A549 (cell line): ENCODE data around the gene SDF4. TPM values are rescaled to one million over a fixed set of nuclear protein-coding genes. Genes with fewer than 3 reads are reported as not detected.

Experiments used
- ATAC-seq, 2 experiments: fragments of 200-7000 bp in 1 of 2; fragments of >200 bp in 1 of 2; cut with Nextera tagmentation in 1 of 2; cut with Tn5 transposase in 1 of 2; 3 replicates each; pipeline versions ENCODE4 v1.8.0 to v1.9.1; 2018 to 2020; ENCODE audit warnings: mild to moderate bottlenecking in 1 of 2, moderate library complexity in 1 of 2
- CTCF ChIA-PET: fragments of 300-600 bp; sonication (Branson Sonifier 250); formaldehyde crosslinking; extraction: SDS; loops from one replicate; lab custom pipeline; 2021; ENCODE audit warnings: antibody characterized with exemption, inconsistent platforms; lab: Yijun Ruan, JAX
- POLR2A ChIA-PET: fragments of 350-600 bp; formaldehyde crosslinking; extraction: SDS; loops from one replicate; lab custom pipeline; 2021; ENCODE audit warnings: antibody characterized with exemption, inconsistent platforms; lab: Yijun Ruan, JAX
- DNase-seq, 2 experiments: peaks; one replicate each; pipeline versions ENCODE4 v3.0.0 to v3.0.0-alpha.2; 2011 to 2016; ENCODE audit warnings: low read depth in 1 of 2, low spot score in 1 of 2
- FAIRE-seq: peaks from 2 replicates; lab custom pipeline; 2011; peaks lifted over from hg19 to GRCh38; lab: Jason Lieb, UNC
- H3K27ac ChIP-seq, 2 experiments: fragments of >200 bp; sonication (Bioruptor Twin); formaldehyde crosslinking; 3 replicates each; pipeline ENCODE4 v1.5.1; 2016 to 2017
- H3K4me1 ChIP-seq: fragments of >200 bp; sonication (Bioruptor Twin); formaldehyde crosslinking; 3 replicates; pipeline ENCODE4 v1.6.1; 2016
- H3K4me2 ChIP-seq: fragments of >200 bp; sonication (Bioruptor Twin); formaldehyde crosslinking; 3 replicates; pipeline ENCODE4 v1.6.1; 2016
- H3K4me3 ChIP-seq: fragments of >200 bp; sonication (Bioruptor Twin); formaldehyde crosslinking; 3 replicates; pipeline ENCODE4 v1.5.1; 2016
- H3K9me3 ChIP-seq: fragments of >200 bp; sonication (Bioruptor Twin); formaldehyde crosslinking; 3 replicates; pipeline ENCODE4 v1.6.1; 2016
- CBX2 ChIP-seq: fragments of 200-600 bp; sonication (generic); IDR thresholded peaks from 2 replicates; pipeline ENCODE4 v1.6.1; 2016; ENCODE audit warnings: low read depth, mild to moderate bottlenecking, borderline replicate concordance
- CEBPB ChIP-seq, 2 experiments: fragments of >200 bp in 1 of 2; sonication (Bioruptor Twin) in 1 of 2; formaldehyde crosslinking in 1 of 2; IDR thresholded peaks; 2 replicates each; pipeline ENCODE4 v1.6.1; 2012 to 2016
- CHD2 ChIP-seq: fragments of 150-350 bp; IDR thresholded peaks from 2 replicates; pipeline ENCODE4 v1.6.1; 2014; ENCODE audit warnings: low read length; ENCODE audit not compliant: partially characterized antibody
- CHD4 ChIP-seq: fragments of 200-600 bp; sonication (generic); IDR thresholded peaks from 2 replicates; pipeline ENCODE4 v1.6.1; 2016; ENCODE audit warnings: antibody characterized with exemption, mild to moderate bottlenecking, borderline replicate concordance
- E2F6 ChIP-seq: IDR thresholded peaks from 2 replicates; pipeline ENCODE4 v1.6.1; 2012; ENCODE audit warnings: low read depth, borderline replicate concordance
- EP300 ChIP-seq, 2 experiments: fragments of >200 bp; sonication (Bioruptor Twin); formaldehyde crosslinking; IDR thresholded peaks; 2 replicates in 1 of 2; 3 replicates in 1 of 2; pipeline ENCODE4 v1.6.1; 2016 to 2017
- FOSB ChIP-seq: fragments of 250-450 bp; sonication (Bioruptor Pico); IDR thresholded peaks from 2 replicates; pipeline ENCODE4 v1.5.0; 2020; ENCODE audit warnings: mild to moderate bottlenecking, moderate library complexity
- FOXS1 ChIP-seq: fragments of 250-450 bp; sonication (Bioruptor Pico); IDR thresholded peaks from 2 replicates; pipeline ENCODE4 v1.5.0; 2020; ENCODE audit warnings: mild to moderate bottlenecking, moderate library complexity
- GATA3 ChIP-seq: IDR thresholded peaks from 2 replicates; pipeline ENCODE4 v1.6.1; 2012; ENCODE audit warnings: borderline replicate concordance
- HMGXB4 ChIP-seq: fragments of 250-450 bp; sonication (Bioruptor Pico); IDR thresholded peaks from 2 replicates; pipeline ENCODE4 v1.5.0; 2021; ENCODE audit warnings: mild to moderate bottlenecking, moderate library complexity, borderline replicate concordance
- HOXB5 ChIP-seq: fragments of 250-450 bp; sonication (Bioruptor Pico); IDR thresholded peaks from 2 replicates; pipeline ENCODE4 v1.5.0; 2020; ENCODE audit warnings: mild to moderate bottlenecking, moderate library complexity
- NFE2L2 ChIP-seq: fragments of 150-350 bp; conservative IDR thresholded peaks from 2 replicates; pipeline ENCODE4 v1.6.1; 2014; ENCODE audit warnings: low read length
- PBX3 ChIP-seq: IDR thresholded peaks from 2 replicates; pipeline ENCODE4 v1.6.1; 2012
- PHF8 ChIP-seq: fragments of 200-600 bp; sonication (generic); IDR thresholded peaks from 2 replicates; pipeline ENCODE4 v1.6.1; 2016; ENCODE audit warnings: low read depth, mild to moderate bottlenecking, antibody characterized with exemption, moderate library complexity, borderline replicate concordance
- RARB ChIP-seq: fragments of 250-450 bp; sonication (Bioruptor Pico); IDR thresholded peaks from 2 replicates; pipeline ENCODE4 v1.8.0; 2021; ENCODE audit warnings: mild to moderate bottlenecking, moderate library complexity
- RFX5 ChIP-seq: fragments of 450-650 bp; IDR thresholded peaks from 2 replicates; pipeline ENCODE4 v1.7.1; 2014; ENCODE audit warnings: antibody characterized with exemption, mild to moderate bottlenecking, moderate library complexity
- ZC3H11A ChIP-seq: fragments of 450-650 bp; IDR thresholded peaks from 2 replicates; pipeline ENCODE4 v1.6.1; 2014; ENCODE audit warnings: antibody characterized with exemption, mild to moderate bottlenecking
- ZSCAN20 ChIP-seq: fragments of 250-450 bp; sonication (Bioruptor Pico); IDR thresholded peaks from 2 replicates; pipeline ENCODE4 v1.8.0; 2022; ENCODE audit warnings: mild to moderate bottlenecking, moderate library complexity
- WGBS: methylation state at CpG from one replicate; pipeline ENCODE4 v1.1.6; 2017; ENCODE audit errors: missing lambda C conversion rate; 5-methylcytosine and 5-hydroxymethylcytosine counted together
- polyA plus RNA-seq, 4 experiments: library from polyadenylated mRNA; depleted of rRNA in 3 of 4; stranded (reverse); fragments of >200 nt; fragmentation: RNase III in 1 of 4; extraction: RNeasy Plus Mini Kit Qiagen cat#74134 plus additional on column Dnase treatment in 1 of 4; gene quantifications; 2 replicates in 3 of 4; 3 replicates in 1 of 4; pipeline ENCODE4 v1.2.3, GENCODE V29; 2011 to 2017
- TF ChIP-seq, protein P1 (sequence below): fragments of >200 bp; sonication (Bioruptor Twin); formaldehyde crosslinking; IDR thresholded peaks from 3 replicates; pipeline ENCODE4 v1.5.1; 2016

SDF4 gene
- polyA plus RNA-seq, 2 of the 4 experiments (the other 2 are of a cell fraction) = 58.3 to 97.4 TPM

DNA sequence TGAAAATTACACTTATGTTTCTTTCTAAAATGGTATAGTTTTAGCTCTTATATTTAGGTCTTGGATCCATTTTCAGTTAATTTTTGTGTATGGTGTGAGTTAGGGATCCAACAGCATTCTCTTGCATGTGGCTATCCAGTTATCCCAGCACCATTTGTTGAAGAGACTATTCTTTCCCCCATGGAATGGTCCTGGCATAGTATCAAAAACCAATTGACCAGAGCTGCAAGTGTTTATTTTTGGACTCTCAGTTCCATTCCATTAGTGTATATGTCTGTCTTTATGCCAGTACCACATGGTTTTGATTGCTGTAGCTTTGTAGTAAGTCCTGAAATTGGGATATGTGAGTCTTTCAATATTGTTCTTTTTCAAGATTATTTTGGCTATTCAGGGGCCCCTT is 43.9 kb downstream of the SDF4 start (continued):
- TF ChIP-seq NFE2L2 (no peak), E2F6 (no peak), EP300 (IDR thresholded peaks at IDR 0.05) (no peak), PHF8 (no peak), HOXB5 (no peak), ZC3H11A (no peak)

- no peak for FAIRE-seq
- Histone ChIP-seq H3K4me3 (no peak overlapping the region), H3K4me1 (no peaks in the 10 kb centered on the region), H3K4me2 (no peak overlapping the region), H3K9me3 (no peaks in the 10 kb centered on the region), H3K27ac (no peak overlapping the region)
- no peak for ATAC-seq
- DNase-seq = no peak
- POLR2A ChIA-PET = no interaction called here
- 81% methylated on average over 22 of the region's 31 CpGs for WGBS
- TF ChIP-seq E2F6 (no peak), RFX5 (no peak), FOXS1 (CRISPR knock-in tag) (no peak), CBX2 (no peak), CHD4 (no peak), ZSCAN20 (CRISPR knock-in tag) (no peak), RARB (CRISPR knock-in tag) (no peak), FOSB (no peak), HMGXB4 (no peak), GATA3 (no peak), PBX3 (no peak), CEBPB (IDR thresholded peaks at IDR 0.05) (no peak), CHD2 (no peak)
- TF ChIP-seq, protein P1, sequence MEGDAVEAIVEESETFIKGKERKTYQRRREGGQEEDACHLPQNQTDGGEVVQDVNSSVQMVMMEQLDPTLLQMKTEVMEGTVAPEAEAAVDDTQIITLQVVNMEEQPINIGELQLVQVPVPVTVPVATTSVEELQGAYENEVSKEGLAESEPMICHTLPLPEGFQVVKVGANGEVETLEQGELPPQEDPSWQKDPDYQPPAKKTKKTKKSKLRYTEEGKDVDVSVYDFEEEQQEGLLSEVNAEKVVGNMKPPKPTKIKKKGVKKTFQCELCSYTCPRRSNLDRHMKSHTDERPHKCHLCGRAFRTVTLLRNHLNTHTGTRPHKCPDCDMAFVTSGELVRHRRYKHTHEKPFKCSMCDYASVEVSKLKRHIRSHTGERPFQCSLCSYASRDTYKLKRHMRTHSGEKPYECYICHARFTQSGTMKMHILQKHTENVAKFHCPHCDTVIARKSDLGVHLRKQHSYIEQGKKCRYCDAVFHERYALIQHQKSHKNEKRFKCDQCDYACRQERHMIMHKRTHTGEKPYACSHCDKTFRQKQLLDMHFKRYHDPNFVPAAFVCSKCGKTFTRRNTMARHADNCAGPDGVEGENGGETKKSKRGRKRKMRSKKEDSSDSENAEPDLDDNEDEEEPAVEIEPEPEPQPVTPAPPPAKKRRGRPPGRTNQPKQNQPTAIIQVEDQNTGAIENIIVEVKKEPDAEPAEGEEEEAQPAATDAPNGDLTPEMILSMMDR = no peak
- CTCF ChIA-PET = no interaction called here
Measured at GRCh38 chr1:1185101-1185765, 46.6 kb downstream of the SDF4 start.
